Measurements from ENCODE around the gene KCNAB1.

The KCNAB1 gene

DNA sequence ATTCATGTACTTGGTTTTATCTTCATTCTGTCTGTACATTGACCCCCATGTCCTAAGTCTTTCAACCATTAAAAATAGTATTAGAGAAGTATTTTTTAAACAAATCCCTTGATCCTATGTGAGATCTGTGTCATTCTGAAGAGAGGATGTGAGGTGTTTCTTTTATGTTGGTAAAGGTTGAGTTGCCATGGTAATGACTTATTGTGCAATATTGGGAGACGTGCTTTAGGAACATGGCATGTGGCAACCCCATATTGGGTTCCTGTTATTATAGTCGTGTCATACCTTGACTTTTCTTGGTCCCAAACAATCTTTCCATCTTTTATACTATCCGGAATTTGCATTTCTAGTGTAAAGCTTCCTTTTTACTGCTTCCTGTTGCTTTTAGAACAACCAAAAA lies 203.1 kb downstream of the KCNAB1 start:
- DNase-seq (ENCODE audit: low spot score) = no peak

DNA sequence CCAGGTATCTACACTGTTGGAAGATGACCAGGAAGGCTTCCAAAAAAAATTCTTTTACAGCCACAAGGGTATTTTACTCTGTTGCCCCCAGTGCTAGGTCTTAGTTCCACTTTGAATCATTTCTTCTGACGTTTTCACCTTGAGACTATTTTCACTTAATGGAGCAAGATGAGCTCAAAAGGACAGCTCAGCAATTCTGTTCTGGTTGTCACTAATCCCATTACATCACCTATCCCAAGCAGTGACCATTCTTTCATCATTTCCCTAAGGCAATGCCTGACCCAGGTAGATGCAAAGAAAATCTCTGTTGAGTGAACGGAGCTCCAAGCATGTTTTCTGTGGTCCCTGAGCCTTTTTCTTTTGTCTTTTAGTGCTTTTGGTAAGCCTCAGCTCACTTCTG lies 210.0 kb downstream of the KCNAB1 start:
- no peak for DNase-seq (ENCODE audit: low spot score)

DNA sequence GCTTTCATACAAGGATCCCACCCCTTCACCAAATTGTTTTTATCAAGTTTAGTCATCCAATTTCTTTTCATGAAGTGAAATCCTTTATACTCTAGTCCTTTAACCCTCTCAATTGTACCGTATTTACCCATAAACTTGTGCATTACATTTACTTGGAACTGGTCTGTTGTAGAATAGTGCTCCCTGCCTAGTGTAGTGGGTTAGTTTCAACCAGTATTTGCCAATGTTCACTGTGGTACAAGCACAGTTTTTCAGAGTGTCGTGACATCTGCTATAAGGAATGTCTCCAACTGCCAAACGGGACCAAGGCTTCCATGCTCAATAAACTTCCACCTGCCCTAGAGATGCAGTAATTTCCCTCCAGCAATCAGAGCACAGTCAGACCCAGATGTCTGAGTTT lies 211.9 kb downstream of the KCNAB1 start:
- no peak for DNase-seq (ENCODE audit: low spot score)

- no peak for DNase-seq (ENCODE audit: low spot score)
These were observed 214.6 kb downstream of the KCNAB1 start for GRCh38 chr3:156334841-156335545.

GRCh38 chr3:156339491-156339890 lies 219.1 kb downstream of the KCNAB1 start:
- DNase-seq (ENCODE audit: low spot score) = no peak

DNA sequence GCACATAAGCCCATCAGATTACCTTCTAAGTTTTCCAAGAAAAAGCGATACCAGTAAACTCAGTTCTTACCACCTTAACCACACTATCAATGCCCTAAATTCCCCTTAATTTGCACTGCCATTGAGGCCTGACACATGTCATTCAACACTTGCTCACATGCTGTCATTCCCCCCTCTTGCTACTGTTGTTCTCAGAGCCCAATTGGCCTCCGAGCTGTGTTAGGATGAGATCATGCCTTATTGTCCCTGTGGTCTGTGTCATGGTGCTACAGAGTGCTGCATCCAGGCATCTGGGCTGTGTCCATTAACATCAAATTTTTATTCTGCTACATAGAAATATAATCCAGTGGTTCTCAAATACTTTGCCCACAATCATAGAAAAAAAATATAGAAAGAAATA lies 221.0 kb downstream of the KCNAB1 start:
- DNase-seq (ENCODE audit: low spot score) = no peak

- DNase-seq (ENCODE audit: low spot score) = no peak
These were observed 221.5 kb downstream of the KCNAB1 start for GRCh38 chr3:156341831-156342416.

DNA sequence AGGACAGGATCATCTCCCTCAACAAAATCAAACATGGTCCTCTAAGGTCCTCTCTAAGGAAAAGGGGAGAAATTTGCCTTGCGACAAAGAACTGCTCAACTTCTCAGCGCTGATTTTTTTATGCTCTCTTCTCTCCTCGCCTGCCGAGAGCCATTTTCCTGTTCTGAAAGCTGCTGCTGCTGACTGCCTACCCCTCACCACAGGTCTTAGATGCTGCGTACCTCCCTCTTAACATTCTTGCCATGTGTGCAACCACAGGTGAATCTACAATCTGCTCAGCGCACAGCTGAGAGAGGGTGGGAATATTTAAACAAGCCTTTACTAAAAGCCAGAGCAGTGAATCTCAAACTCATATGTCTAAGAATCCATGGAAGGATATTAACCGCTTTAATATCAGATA lies 223.8 kb downstream of the KCNAB1 start:
- DNase-seq (ENCODE audit: low spot score) = no peak

DNA sequence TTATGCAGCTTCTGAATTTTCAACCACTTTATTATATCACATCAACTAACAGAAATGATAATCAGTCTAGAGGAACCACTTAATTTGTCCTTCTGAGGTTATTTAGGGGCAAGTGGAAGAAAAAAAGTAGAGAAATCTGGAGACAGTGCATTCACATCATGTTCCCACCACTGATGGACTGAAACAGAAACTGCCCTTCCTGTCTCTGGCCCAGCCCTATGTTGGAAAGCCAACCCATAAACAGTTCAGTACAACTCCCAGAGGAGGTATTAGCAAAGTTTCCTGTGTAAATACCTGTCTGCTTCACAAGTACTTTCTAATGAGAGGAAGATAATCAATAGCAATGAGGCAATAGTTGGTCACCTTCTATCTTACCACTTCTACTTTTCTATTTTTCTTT lies 228.7 kb downstream of the KCNAB1 start:
- no peak for DNase-seq (ENCODE audit: low spot score)

GRCh38 chr3:156349978-156350377 lies 229.6 kb downstream of the KCNAB1 start:
- DNase-seq (ENCODE audit: low spot score) = no peak

GRCh38 chr3:156350781-156351180 lies 230.4 kb downstream of the KCNAB1 start:
- no peak for DNase-seq (ENCODE audit: low spot score)

- no peak for DNase-seq (ENCODE audit: low spot score)
These were observed 231.4 kb downstream of the KCNAB1 start for GRCh38 chr3:156351783-156352182.

GRCh38 chr3:156352728-156353127 lies 232.3 kb downstream of the KCNAB1 start:
- DNase-seq (ENCODE audit: low spot score) = no peak

DNA sequence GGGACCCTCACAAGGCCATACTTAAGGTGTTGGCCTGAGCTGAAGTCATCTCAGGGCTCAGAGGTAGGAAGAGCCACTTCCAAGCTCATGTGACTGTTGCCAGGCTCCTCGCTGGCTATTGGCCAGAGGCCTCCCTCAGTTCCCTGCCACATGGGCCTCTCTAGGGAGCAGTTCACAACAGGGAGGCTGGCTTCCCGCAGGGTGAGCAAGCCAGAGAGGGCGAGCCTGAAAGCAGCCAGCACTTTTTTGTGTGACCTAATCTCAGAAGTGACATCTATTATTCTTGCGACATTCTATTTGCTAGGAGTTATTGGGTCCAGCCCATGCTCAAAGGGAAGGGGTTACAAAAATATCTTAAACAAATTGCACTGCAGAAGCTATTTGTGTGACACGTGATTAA lies 233.2 kb downstream of the KCNAB1 start:
- DNase-seq (ENCODE audit: low spot score) = no peak

- DNase-seq (ENCODE audit: low spot score) = no peak
These were observed 236.4 kb downstream of the KCNAB1 start for GRCh38 chr3:156356537-156357363.

GRCh38 chr3:156358232-156358631 lies 237.9 kb downstream of the KCNAB1 start:
- DNase-seq (ENCODE audit: low spot score) = no peak

DNA sequence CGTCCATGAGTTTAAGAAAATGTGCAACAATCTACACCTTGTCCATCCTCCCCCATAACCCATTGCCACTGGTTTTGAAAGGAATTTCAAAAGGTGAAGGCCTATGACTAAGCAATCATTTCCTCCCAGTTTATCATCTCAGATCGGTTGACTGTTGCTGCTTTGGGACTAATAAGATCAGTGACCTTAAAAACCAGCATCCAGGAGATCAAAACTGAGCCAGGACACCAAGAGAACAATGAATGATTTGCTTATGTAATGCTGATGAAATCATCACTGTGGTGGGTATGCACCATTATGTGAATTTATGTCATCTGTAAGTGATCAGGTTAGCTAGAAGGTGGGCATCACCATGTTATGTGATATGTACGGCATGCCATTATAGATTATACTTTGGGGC lies 239.0 kb downstream of the KCNAB1 start:
- DNase-seq (ENCODE audit: low spot score) = no peak

DNA sequence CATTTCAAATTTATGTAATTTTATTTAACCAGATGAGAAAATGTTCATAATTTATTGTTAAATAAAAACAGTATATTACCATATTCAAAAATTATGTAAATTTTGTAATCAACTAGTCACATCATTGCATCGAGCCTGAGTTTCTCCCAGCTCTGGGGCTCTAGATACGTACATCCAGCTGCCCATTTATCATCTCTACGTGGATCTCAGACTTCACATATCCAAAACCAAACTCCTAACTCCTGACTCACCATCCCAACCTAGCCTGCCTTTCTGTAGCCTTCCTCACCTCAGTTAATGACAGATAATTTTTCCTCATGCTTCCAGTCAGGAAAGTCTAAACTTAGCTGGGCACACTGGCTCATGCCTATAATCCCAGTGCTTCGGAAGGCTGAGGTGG lies 239.7 kb downstream of the KCNAB1 start:
- no peak for DNase-seq (ENCODE audit: low spot score)

DNA sequence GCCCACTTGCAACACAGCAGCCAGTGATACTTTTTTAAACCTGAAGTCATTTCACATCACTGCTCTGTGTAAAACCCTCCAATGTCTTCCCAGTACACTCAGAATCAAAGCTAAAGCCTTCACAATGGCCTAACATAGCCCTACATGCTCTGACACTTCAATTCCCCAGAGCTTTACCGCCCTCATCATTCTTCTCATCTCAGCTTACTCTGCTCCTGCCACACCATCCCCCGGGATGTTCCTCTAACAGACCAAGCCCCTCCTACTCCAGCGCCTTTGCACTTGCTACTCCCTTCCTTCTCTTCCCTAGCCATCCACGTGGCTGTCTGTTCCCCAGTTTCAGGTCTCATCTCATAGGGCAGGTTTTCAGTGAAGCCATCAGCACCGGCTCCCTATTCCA lies 240.6 kb downstream of the KCNAB1 start:
- DNase-seq (ENCODE audit: low spot score) = no peak

DNA sequence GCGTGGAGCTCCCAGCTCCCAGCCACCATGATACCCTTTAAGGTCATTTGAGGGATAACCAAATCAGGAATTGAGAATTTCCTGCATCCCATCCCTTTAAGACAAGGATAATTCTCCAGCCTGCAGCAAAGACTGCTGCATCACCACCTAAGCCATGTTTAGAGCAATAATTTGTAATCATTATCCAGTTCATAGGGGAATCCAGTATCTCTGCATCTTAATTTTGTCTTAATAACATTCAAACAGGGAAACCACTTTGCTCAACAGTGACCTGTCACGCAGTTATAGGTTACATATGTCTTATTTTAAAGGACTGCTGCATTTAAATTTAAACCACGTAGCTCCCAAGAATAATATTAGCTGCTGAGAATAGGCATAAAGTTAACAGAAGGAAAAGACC lies 246.2 kb downstream of the KCNAB1 start:
- no peak for DNase-seq (ENCODE audit: low spot score)

DNA sequence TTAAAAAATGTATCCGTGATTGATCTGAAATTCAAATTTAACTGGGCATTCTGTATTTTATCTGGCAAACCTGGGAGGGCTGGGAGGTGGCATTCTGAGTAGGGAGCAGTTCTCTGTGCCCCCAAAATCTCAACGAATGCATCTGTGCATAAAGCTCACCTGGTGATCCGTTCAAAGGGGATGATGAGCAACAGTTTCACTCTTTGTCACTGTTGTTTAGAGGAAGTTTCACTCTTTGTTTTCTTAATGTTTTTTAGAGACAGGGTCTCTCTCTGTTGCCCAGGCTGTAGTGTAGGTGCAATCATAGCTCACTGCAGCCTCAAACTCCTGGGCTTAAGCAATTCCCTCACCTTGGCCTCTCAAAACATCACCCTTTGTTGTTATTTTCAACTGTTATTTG lies 247.8 kb downstream of the KCNAB1 start:
- DNase-seq (ENCODE audit: low spot score) = no peak

GRCh38 chr3:156371701-156372100 lies 251.3 kb downstream of the KCNAB1 start:
- DNase-seq (ENCODE audit: low spot score) = no peak

- DNase-seq (ENCODE audit: low spot score) = no peak
These were observed 252.7 kb downstream of the KCNAB1 start for GRCh38 chr3:156373095-156373494.

Measured in hepatic stellate cell (primary cell).